Mesothelial cell of epicardium (in vitro differentiated cells): ENCODE data around the gene MOK. TPM values are rescaled to one million over a fixed set of nuclear protein-coding genes. Genes with fewer than 3 reads are reported as not detected.
"Not testable (repeated sequence)": the region's sequence is repeated elsewhere in the genome, so short reads cannot be mapped to it uniquely, and the experiment has no call there.

ENCODE experiments used
- DNase-seq, 2 experiments: peaks; one replicate each; pipeline ENCODE4 v3.0.0; 2021; ENCODE audit warnings: low spot score in 2 of 2; ENCODE audit not compliant: unreplicated experiment in 2 of 2
- H3K27ac Mint-ChIP-seq: 2 replicates; pipeline ENCODE4 v1.8.0; 2021; ENCODE audit warnings: mixed read lengths
- H3K27me3 Mint-ChIP-seq: 2 replicates; pipeline ENCODE4 v1.8.0; 2021; ENCODE audit warnings: low read depth, mixed read lengths
- H3K36me3 Mint-ChIP-seq: 2 replicates; pipeline ENCODE4 v1.8.0; 2021; ENCODE audit warnings: mixed read lengths
- H3K4me1 Mint-ChIP-seq: 2 replicates; pipeline ENCODE4 v1.8.0; 2021; ENCODE audit warnings: mixed read lengths
- H3K4me3 Mint-ChIP-seq: 2 replicates; pipeline ENCODE4 v1.8.0; 2021; ENCODE audit warnings: mild to moderate bottlenecking, moderate library complexity, mixed read lengths
- H3K9me3 Mint-ChIP-seq: 2 replicates; pipeline ENCODE4 v1.8.0; 2021; ENCODE audit warnings: mixed read lengths
- total RNA-seq: library from RNA; stranded (reverse); gene quantifications from 3 replicates; pipeline ENCODE4 v1.2.1, GENCODE V29; 2021
- TF ChIP-seq, protein P1 (sequence below): fragments of 200-600 bp; sonication (generic); IDR thresholded peaks from one replicate; pipeline ENCODE4 v1.5.0; 2021; ENCODE audit warnings: antibody characterized with exemption; ENCODE audit not compliant: unreplicated experiment

MOK gene
- total RNA-seq, 1 donor from 2014 or later = 34.9 TPM

DNA sequence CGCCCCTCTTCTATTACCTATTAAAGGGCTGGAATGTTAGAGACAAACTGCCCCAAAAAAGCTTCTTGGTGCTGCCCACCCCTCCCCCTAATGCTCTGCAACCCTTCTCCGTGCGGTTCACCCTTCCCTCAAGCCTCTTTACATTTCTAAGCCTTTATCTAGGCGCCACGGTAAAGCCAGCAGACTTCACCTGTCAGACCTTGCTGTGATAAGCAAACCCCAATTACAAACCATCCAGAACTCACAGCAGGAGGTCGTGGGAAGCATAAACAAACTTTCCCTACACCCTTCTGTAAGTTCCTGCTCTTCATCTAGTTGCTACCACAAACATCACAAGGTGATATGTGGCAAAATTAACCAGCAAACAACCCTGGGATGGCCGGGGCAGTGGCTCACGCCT, 56.8 kb downstream of the MOK start:
- no peak overlapping the region for H3K4me3 Mint-ChIP-seq
- no peak overlapping the region for H3K27ac Mint-ChIP-seq
- TF ChIP-seq, protein P1, sequence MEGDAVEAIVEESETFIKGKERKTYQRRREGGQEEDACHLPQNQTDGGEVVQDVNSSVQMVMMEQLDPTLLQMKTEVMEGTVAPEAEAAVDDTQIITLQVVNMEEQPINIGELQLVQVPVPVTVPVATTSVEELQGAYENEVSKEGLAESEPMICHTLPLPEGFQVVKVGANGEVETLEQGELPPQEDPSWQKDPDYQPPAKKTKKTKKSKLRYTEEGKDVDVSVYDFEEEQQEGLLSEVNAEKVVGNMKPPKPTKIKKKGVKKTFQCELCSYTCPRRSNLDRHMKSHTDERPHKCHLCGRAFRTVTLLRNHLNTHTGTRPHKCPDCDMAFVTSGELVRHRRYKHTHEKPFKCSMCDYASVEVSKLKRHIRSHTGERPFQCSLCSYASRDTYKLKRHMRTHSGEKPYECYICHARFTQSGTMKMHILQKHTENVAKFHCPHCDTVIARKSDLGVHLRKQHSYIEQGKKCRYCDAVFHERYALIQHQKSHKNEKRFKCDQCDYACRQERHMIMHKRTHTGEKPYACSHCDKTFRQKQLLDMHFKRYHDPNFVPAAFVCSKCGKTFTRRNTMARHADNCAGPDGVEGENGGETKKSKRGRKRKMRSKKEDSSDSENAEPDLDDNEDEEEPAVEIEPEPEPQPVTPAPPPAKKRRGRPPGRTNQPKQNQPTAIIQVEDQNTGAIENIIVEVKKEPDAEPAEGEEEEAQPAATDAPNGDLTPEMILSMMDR = no peak
- no peaks in the 10 kb centered on the region for H3K4me1 Mint-ChIP-seq
- no peak for DNase-seq
- no peaks in the 10 kb centered on the region for H3K27me3 Mint-ChIP-seq
- peaks cover 4% of the 10 kb centered on the region for H3K36me3 Mint-ChIP-seq
- no peaks in the 10 kb centered on the region for H3K9me3 Mint-ChIP-seq

DNA sequence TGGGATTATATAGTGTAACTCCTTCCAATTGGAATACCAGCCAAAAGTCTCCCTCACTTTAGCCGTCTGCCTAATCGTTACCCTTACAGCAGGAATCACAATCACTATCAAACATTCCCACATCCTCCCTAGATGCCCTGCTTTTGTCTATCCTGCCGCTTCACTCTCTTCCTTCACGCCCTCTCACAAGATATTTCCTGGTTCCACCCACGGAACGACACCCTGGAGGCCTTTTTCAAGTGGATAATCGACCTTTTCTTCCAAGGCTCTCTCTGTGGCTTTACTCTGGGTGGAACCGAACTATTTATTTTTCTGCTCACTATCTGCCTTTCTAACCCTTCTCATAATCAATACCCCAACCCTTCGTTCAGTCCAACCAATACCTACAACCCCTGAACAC, 58.9 kb downstream of the MOK start:
- no peak for DNase-seq
- TF ChIP-seq, protein P1 = no peak
- Mint-ChIP-seq H3K9me3 (no peaks in the 10 kb centered on the region), H3K4me1 (no peaks in the 10 kb centered on the region), H3K27ac (no peak overlapping the region), H3K27me3 (no peaks in the 10 kb centered on the region), H3K4me3 (no peak overlapping the region), H3K36me3 (peaks cover 4% of the 10 kb centered on the region)

DNA sequence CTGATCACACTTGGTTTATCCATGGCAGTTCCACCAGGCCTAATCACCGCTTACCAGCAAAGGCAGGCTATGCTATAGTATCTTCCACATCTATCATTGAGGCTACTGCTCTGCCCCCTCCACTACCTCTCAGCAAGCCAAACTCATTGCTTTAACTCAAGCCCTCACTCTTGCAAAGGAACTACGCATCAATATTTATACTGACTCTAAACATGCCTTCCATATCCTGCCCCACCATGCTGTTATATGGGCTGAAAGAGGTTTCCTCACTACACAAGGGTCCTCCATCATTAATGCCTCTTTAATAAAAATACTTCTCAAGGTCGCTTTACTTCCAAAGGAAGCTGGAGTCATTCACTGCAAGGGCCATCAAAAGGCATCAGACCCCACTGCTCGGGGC, 61.2 kb downstream of the MOK start:
- DNase-seq, H3K4me1 Mint-ChIP-seq, H3K36me3 Mint-ChIP-seq, H3K4me3 Mint-ChIP-seq, H3K27ac Mint-ChIP-seq, H3K27me3 Mint-ChIP-seq, H3K9me3 Mint-ChIP-seq: not testable (repeated sequence)

DNA sequence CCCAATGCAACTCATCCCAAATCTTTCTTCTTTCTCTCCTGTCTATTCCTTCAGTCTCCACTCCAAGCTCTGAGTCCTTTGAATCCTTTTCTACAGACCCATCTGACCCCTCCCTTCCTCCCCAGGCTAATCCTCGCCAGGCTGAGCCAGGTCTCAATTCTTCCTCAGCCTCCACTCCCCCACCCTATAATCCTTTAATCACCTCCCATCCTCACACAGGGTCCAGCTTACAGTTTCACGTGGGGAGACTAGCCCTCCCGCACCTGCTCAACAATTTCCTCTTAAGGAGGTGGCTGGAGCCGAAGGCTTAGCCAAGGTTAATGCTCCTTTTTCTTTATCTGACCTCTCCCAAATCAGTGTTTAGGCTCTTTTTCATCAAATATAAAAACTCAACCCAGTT, 63.8 kb downstream of the MOK start:
- Mint-ChIP-seq H3K9me3 (no peaks in the 10 kb centered on the region), H3K27ac (no peak overlapping the region), H3K36me3 (no peaks in the 10 kb centered on the region), H3K4me1 (no peaks in the 10 kb centered on the region), H3K4me3 (no peak overlapping the region), H3K27me3 (no peaks in the 10 kb centered on the region)
- TF ChIP-seq, protein P1 = no peak
- no peak for DNase-seq

DNA sequence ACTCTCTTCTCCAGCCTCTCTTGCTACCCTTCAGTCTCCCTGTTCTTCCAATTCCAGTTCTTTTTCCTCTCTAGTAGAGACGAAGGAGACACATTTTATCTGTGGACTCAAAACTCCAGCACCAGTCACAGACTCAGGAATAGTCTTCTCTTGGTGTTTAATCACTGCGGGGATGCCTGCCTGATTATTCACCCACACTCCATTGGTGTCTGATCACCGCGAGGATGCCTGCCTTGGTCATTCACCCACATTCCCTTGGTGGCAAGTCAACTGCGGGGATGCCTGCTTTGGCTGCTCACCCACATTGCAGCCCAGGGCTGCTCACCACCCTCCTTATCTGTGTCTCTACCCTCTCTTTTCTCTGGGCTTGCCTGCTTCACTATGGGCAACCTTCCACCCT, 64.5 kb downstream of the MOK start:
- not testable (repeated sequence) for H3K4me3 Mint-ChIP-seq, H3K27me3 Mint-ChIP-seq, H3K27ac Mint-ChIP-seq, H3K4me1 Mint-ChIP-seq, H3K36me3 Mint-ChIP-seq, H3K9me3 Mint-ChIP-seq, DNase-seq

DNA sequence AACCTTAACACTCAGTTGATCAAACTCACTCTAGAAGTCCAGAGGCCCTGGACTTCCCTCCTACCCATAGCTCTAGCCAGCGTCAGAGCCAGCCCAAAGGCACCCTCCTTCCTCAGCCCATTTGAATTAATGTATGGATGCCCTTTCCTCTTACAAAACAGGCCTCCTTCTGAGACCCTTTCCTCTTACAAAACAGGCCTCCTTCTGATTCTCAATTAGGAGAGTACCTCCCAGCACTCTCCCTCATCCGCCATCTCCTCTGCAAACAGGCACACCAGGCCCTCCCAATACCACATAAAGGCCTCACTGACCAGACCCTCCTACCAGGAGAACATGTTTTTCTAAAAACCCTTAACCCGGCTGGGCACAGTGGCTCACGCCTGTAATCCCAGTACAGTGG, 65.7 kb downstream of the MOK start:
- Mint-ChIP-seq H3K36me3 (no peaks in the 10 kb centered on the region), H3K9me3 (no peaks in the 10 kb centered on the region), H3K4me3 (no peak overlapping the region), H3K4me1 (no peaks in the 10 kb centered on the region), H3K27me3 (no peaks in the 10 kb centered on the region), H3K27ac (no peak overlapping the region)
- DNase-seq = no peak
- TF ChIP-seq, protein P1 = no peak

DNA sequence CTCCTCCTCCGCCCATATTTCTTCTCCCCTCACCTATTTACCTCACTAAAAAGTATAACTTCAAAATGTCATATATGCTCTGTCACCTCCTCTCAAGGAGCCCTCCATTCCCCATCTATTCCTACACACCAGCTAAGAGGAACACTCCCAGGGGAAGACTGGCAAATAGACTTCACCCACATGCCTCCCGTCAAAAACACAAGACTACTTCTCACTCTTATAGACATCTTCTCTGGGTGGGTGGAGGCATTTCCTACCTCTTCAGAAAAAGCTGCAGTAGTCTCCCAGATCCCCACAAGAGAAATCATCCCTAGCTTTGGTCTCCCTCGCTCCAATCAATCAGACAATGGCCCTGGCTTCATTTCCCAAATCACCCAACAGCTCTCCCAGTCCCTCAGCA, 66.2 kb downstream of the MOK start:
- Mint-ChIP-seq H3K9me3 (no peaks in the 10 kb centered on the region), H3K36me3 (no peaks in the 10 kb centered on the region), H3K27ac (no peak overlapping the region), H3K4me1 (no peaks in the 10 kb centered on the region), H3K4me3 (no peak overlapping the region), H3K27me3 (no peaks in the 10 kb centered on the region)
- no peak for DNase-seq
- TF ChIP-seq, protein P1 = no peak
